PFSK-1 (cell line): Measurements from ENCODE around the gene RASSF8.

Source experiments
- FOXP2 ChIP-seq: optimal IDR thresholded peaks from 2 replicates; pipeline ENCODE3; 2011; ENCODE audit warnings: borderline replicate concordance, control low read depth, inconsistent platforms; ENCODE audit not compliant: insufficient read depth; ENCODE audit errors: extremely low read length, extremely low read depth
- POLR2AphosphoS5 ChIP-seq: IDR thresholded peaks from 2 replicates; pipeline ENCODE4 v1.6.1; 2012; ENCODE audit warnings: low read depth, mild to moderate bottlenecking, control low read depth, low read length, moderate library complexity
- SIN3A ChIP-seq: IDR thresholded peaks from 2 replicates; pipeline ENCODE4 v1.6.1; 2012; ENCODE audit warnings: mild to moderate bottlenecking, low read length, moderate library complexity, borderline replicate concordance; ENCODE audit not compliant: insufficient read depth
- TAF1 ChIP-seq: IDR thresholded peaks from 2 replicates; pipeline ENCODE4 v1.6.1; 2012; ENCODE audit warnings: low read length, control low read depth, borderline replicate concordance; ENCODE audit not compliant: insufficient read depth
- TF ChIP-seq, protein P1 (sequence below), 2 experiments: IDR thresholded peaks; 2 replicates each; pipeline versions ENCODE4 v1.6.1 to v1.8.0; 2011 to 2012; ENCODE audit warnings: low read depth in 2 of 2, low read length in 2 of 2, control low read depth in 1 of 2, inconsistent platforms in 1 of 2, mild to moderate bottlenecking in 1 of 2, moderate library complexity in 1 of 2; ENCODE audit not compliant: insufficient read depth in 1 of 2

DNA sequence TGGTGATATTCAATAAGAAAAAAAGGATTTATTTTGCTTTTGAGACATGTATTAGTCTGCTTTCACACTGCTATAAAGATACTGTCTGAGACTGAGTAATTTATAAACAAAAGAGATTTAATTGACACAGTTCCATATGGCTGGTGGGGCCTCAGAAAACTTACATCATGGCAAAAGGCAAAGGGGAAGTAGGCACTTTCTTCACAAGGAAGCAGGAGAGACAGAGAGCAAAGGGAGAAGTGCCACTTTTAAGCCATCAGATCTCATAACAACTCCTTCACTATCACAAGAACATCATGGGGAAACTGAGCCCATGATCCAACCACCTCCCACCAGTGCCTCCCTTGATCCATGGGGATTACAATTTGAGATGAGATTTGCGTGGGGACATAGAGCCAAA is 122.4 kb downstream of the RASSF8 start:
- TF ChIP-seq POLR2AphosphoS5 (no peak), TAF1 (no peak), SIN3A (no peak), FOXP2 (no peak)
- TF ChIP-seq, protein P1, sequence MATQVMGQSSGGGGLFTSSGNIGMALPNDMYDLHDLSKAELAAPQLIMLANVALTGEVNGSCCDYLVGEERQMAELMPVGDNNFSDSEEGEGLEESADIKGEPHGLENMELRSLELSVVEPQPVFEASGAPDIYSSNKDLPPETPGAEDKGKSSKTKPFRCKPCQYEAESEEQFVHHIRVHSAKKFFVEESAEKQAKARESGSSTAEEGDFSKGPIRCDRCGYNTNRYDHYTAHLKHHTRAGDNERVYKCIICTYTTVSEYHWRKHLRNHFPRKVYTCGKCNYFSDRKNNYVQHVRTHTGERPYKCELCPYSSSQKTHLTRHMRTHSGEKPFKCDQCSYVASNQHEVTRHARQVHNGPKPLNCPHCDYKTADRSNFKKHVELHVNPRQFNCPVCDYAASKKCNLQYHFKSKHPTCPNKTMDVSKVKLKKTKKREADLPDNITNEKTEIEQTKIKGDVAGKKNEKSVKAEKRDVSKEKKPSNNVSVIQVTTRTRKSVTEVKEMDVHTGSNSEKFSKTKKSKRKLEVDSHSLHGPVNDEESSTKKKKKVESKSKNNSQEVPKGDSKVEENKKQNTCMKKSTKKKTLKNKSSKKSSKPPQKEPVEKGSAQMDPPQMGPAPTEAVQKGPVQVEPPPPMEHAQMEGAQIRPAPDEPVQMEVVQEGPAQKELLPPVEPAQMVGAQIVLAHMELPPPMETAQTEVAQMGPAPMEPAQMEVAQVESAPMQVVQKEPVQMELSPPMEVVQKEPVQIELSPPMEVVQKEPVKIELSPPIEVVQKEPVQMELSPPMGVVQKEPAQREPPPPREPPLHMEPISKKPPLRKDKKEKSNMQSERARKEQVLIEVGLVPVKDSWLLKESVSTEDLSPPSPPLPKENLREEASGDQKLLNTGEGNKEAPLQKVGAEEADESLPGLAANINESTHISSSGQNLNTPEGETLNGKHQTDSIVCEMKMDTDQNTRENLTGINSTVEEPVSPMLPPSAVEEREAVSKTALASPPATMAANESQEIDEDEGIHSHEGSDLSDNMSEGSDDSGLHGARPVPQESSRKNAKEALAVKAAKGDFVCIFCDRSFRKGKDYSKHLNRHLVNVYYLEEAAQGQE (IDR thresholded peaks at IDR 0.05; ENCODE audit: insufficient read depth in 1 of 2, low read depth in 2 of 2, low read length in 2 of 2) = no peak
